ENCODE results near the gene CMBL. TPM values are rescaled to one million over a fixed set of nuclear protein-coding genes. Genes with fewer than 3 reads are reported as not detected.
A peak's percentile ranks its signal among the peaks of the same experiment; 100 is the strongest.

The CMBL gene
- total RNA-seq, 1 donor from 2014 or later, result 2.2 TPM

GRCh38 chr5:10310066-10310779 lies 2.5 kb upstream of the CMBL start:
- Mint-ChIP-seq H3K27me3 (ENCODE audit: unreplicated experiment) (peaks cover 11% of the 10 kb centered on the region), H3K4me3 (ENCODE audit: unreplicated experiment) (no peak overlapping the region), H3K36me3 (ENCODE audit: unreplicated experiment) (peaks cover 5% of the 10 kb centered on the region), H3K27ac (ENCODE audit: unreplicated experiment) (no peak overlapping the region), H3K9me3 (ENCODE audit: unreplicated experiment) (peaks cover 5% of the 10 kb centered on the region), H3K4me1 (ENCODE audit: low read depth, unreplicated experiment) (peaks cover 9% of the 10 kb centered on the region)
- DNase-seq, result no peak
- TF ChIP-seq CTCF (IDR thresholded peaks at IDR 0.05; ENCODE audit: partially characterized antibody, unreplicated experiment), result no peak

GRCh38 chr5:10308844-10309243 lies 1.1 kb upstream of the CMBL start:
- DNase-seq, result no peak
- Mint-ChIP-seq H3K27me3 (ENCODE audit: unreplicated experiment) (peaks cover 12% of the 10 kb centered on the region), H3K27ac (ENCODE audit: unreplicated experiment) (no peak overlapping the region), H3K9me3 (ENCODE audit: unreplicated experiment) (peaks cover 6% of the 10 kb centered on the region), H3K4me1 (ENCODE audit: low read depth, unreplicated experiment) (peaks cover 13% of the 10 kb centered on the region), H3K36me3 (ENCODE audit: unreplicated experiment) (no peaks in the 10 kb centered on the region), H3K4me3 (ENCODE audit: unreplicated experiment) (peak overlapping the region; percentile 49)
- TF ChIP-seq CTCF (IDR thresholded peaks at IDR 0.05; ENCODE audit: partially characterized antibody, unreplicated experiment), result no peak

GRCh38 chr5:10306806-10307205 lies 896 bp downstream of the CMBL start:
- H3K9me3 Mint-ChIP-seq (ENCODE audit: unreplicated experiment), result peaks cover 6% of the 10 kb centered on the region
- H3K36me3 Mint-ChIP-seq (ENCODE audit: unreplicated experiment), result no peaks in the 10 kb centered on the region
- peaks cover 15% of the 10 kb centered on the region for H3K27me3 Mint-ChIP-seq (ENCODE audit: unreplicated experiment)
- H3K4me3 Mint-ChIP-seq (ENCODE audit: unreplicated experiment), result peak overlapping the region; percentile 83
- TF ChIP-seq CTCF (IDR thresholded peaks at IDR 0.05; ENCODE audit: partially characterized antibody, unreplicated experiment), result no peak
- no peak overlapping the region for H3K27ac Mint-ChIP-seq (ENCODE audit: unreplicated experiment)
- peaks cover 15% of the 10 kb centered on the region for H3K4me1 Mint-ChIP-seq (ENCODE audit: low read depth, unreplicated experiment)
- no peak for DNase-seq

GRCh38 chr5:10306114-10306513 lies 1.6 kb downstream of the CMBL start:
- H3K27ac Mint-ChIP-seq (ENCODE audit: unreplicated experiment), result no peak overlapping the region
- peaks cover 15% of the 10 kb centered on the region for H3K27me3 Mint-ChIP-seq (ENCODE audit: unreplicated experiment)
- H3K4me3 Mint-ChIP-seq (ENCODE audit: unreplicated experiment), result no peak overlapping the region
- no peak for TF ChIP-seq CTCF (IDR thresholded peaks at IDR 0.05; ENCODE audit: partially characterized antibody, unreplicated experiment)
- peaks cover 15% of the 10 kb centered on the region for H3K4me1 Mint-ChIP-seq (ENCODE audit: low read depth, unreplicated experiment)
- DNase-seq, result no peak
- H3K36me3 Mint-ChIP-seq (ENCODE audit: unreplicated experiment), result no peaks in the 10 kb centered on the region
- H3K9me3 Mint-ChIP-seq (ENCODE audit: unreplicated experiment), result peaks cover 6% of the 10 kb centered on the region

- no peak for TF ChIP-seq CTCF (IDR thresholded peaks at IDR 0.05; ENCODE audit: partially characterized antibody, unreplicated experiment)
- no peak overlapping the region for H3K27ac Mint-ChIP-seq (ENCODE audit: unreplicated experiment)
- H3K4me3 Mint-ChIP-seq (ENCODE audit: unreplicated experiment), result no peak overlapping the region
- H3K36me3 Mint-ChIP-seq (ENCODE audit: unreplicated experiment), result no peaks in the 10 kb centered on the region
- H3K4me1 Mint-ChIP-seq (ENCODE audit: low read depth, unreplicated experiment), result peaks cover 15% of the 10 kb centered on the region
- peaks cover 6% of the 10 kb centered on the region for H3K9me3 Mint-ChIP-seq (ENCODE audit: unreplicated experiment)
- peaks cover 15% of the 10 kb centered on the region for H3K27me3 Mint-ChIP-seq (ENCODE audit: unreplicated experiment)
- DNase-seq, result no peak
Observed at GRCh38 chr5:10304932-10305331, 2.8 kb downstream of the CMBL start.

Data from glutamatergic neuron (in vitro differentiated cells).